ENCODE data around the gene TUT4. TPM values are rescaled to one million over a fixed set of nuclear protein-coding genes. Genes with fewer than 3 reads are reported as not detected.

TUT4 gene
- total and polyA plus RNA-seq, 2 donors (not counting 3 experiments of a cell fraction or from before 2014, with no cell fraction given), result 24.7 to 41.2 TPM

DNA sequence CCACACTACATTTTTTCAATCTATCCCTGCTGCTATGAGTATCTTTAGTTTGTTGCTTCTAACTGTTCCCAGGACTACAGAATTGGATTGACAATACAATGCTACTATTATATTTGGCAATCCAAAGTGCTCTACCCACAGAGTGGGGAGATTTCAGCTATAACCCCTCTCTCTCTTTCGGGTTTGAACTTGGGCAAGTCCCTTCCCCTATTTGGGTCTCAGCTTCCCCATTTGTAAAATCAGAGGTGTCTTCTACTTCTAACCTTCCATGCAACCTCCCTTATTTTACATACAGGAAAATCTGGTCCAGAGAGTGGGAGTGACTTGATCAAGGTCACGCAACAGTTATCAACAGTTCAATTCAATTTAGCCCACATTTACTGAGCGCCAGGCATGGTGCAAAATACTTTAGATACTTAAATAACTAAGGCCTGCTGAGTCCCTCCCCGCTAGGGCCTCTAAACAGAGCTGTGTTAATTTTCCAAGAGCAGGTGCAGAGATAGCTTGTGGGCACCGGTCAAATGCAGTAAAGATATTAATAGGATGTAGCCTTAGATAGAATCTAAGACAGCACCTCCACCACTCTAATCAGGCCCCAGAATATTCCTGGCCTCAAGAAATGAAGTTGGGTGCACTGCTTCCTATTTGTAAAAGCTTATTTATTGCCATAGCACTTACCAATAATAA is 39.9 kb upstream of the TUT4 start:
- DNase-seq (ENCODE audit: low read depth, low spot score) (no peak), FAIRE-seq (no peak)
- intact Hi-C loops (cut with micrococcal nuclease) (no loop called here), dilution Hi-C loops (cut with MboI; ENCODE audit: extremely low pct_ligation_motif_present, low sequenced_read_pairs) (no loop called here)
- BruUV-seq (replicated peaks), result no TSS peak
- no peak overlapping the region for H3K9ac ChIP-seq (replicated peaks; ENCODE audit: extremely low read depth, insufficient read depth, low read length)
- H3K27ac ChIP-seq (ENCODE audit: insufficient read depth, low read depth, low read length), result no peak overlapping the region
- H3K4me2 ChIP-seq (ENCODE audit: insufficient read depth, low read length), result no peak overlapping the region
- H3K27me3 ChIP-seq (ENCODE audit: control insufficient read depth in 2 of 2, insufficient read depth in 2 of 2, low read length in 2 of 2), result peaks cover 6 to 18% of the 10 kb centered on the region in 2 experiments
- H3K36me3 ChIP-seq (ENCODE audit: control insufficient read depth in 2 of 2, extremely low read depth in 1 of 2, insufficient read depth in 2 of 2, low read length in 2 of 2), result no peaks in the 10 kb centered on the region
- TF ChIP-seq, protein P1, sequence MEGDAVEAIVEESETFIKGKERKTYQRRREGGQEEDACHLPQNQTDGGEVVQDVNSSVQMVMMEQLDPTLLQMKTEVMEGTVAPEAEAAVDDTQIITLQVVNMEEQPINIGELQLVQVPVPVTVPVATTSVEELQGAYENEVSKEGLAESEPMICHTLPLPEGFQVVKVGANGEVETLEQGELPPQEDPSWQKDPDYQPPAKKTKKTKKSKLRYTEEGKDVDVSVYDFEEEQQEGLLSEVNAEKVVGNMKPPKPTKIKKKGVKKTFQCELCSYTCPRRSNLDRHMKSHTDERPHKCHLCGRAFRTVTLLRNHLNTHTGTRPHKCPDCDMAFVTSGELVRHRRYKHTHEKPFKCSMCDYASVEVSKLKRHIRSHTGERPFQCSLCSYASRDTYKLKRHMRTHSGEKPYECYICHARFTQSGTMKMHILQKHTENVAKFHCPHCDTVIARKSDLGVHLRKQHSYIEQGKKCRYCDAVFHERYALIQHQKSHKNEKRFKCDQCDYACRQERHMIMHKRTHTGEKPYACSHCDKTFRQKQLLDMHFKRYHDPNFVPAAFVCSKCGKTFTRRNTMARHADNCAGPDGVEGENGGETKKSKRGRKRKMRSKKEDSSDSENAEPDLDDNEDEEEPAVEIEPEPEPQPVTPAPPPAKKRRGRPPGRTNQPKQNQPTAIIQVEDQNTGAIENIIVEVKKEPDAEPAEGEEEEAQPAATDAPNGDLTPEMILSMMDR (IDR thresholded peaks at IDR 0.05; ENCODE audit: extremely low read depth in 1 of 2, insufficient read depth in 1 of 2, low read depth in 1 of 2, low read length in 2 of 2), result no peak
- TF ChIP-seq, protein P2, sequence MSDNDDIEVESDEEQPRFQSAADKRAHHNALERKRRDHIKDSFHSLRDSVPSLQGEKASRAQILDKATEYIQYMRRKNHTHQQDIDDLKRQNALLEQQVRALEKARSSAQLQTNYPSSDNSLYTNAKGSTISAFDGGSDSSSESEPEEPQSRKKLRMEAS (IDR thresholded peaks at IDR 0.05; ENCODE audit: insufficient read depth, insufficient read length), result no peak
- TF ChIP-seq MYC (IDR thresholded peaks at IDR 0.05; ENCODE audit: low read depth, low read length) (no peak), GATA2 (IDR thresholded peaks at IDR 0.05; ENCODE audit: insufficient read depth, insufficient read length, low read depth, low read length) (no peak), POLR2AphosphoS5 (IDR thresholded peaks at IDR 0.05; ENCODE audit: insufficient read depth, low read depth, low read length) (no peak), EZH2 (IDR thresholded peaks at IDR 0.05; ENCODE audit: borderline replicate concordance, low read depth, low read length, severe bottlenecking) (no peak), JUN (IDR thresholded peaks at IDR 0.05; ENCODE audit: borderline replicate concordance, insufficient read depth, insufficient read length, low read depth) (no peak), POLR2A (IDR thresholded peaks at IDR 0.05; ENCODE audit: low read depth, low read length) (no peak), FOS (IDR thresholded peaks at IDR 0.05; ENCODE audit: borderline replicate concordance, insufficient read depth, low read length) (no peak)
- H3K79me2 ChIP-seq (ENCODE audit: control insufficient read depth, insufficient read depth, low read length), result no peaks in the 10 kb centered on the region
- POLR2A ChIA-PET, result no interaction called here
- H3K4me1 ChIP-seq (ENCODE audit: control insufficient read depth, extremely low read depth, insufficient read depth, low read length), result peaks cover 3% of the 10 kb centered on the region
- no peaks in the 10 kb centered on the region for H3K9me3 ChIP-seq (replicated peaks; ENCODE audit: control insufficient read depth, insufficient read depth, low read length)
- H4K20me1 ChIP-seq (replicated peaks; ENCODE audit: control insufficient read depth, extremely low read depth, insufficient read depth, low read length), result no peaks in the 10 kb centered on the region
- H3K4me3 ChIP-seq (replicated peaks in 1 of 3; ENCODE audit: insufficient read depth in 1 of 3, low read depth in 1 of 3, low read length in 3 of 3), result no peak overlapping the region
- no peaks in the 10 kb centered on the region for H3K9me1 ChIP-seq (replicated peaks; ENCODE audit: control insufficient read depth, extremely low read depth, insufficient read depth, low read length)
- H2AFZ ChIP-seq (ENCODE audit: low read depth, low read length), result no peak overlapping the region
- CTCF ChIA-PET, result interaction anchor here (1.1 to 2.4 kb wide), 2 partner anchors 12 to 39 kb away, joined by 3 to 5 read pairs; no protein-coding TSS in a partner anchor

Data from endothelial cell of umbilical vein (primary cell).